ENCODE measurements around the gene PCSK4.

PCSK4 gene

GRCh38 chr19:1525343-1525742, 35.2 kb upstream of the PCSK4 start:
- Histone ChIP-seq H3K27ac (ENCODE audit: low read depth, low read length) (no peak overlapping the region), H3K9ac (ENCODE audit: low read length) (no peak overlapping the region), H3K4me3 (ENCODE audit: insufficient read depth, low read length, poor library complexity, severe bottlenecking) (no peak overlapping the region), H2AFZ (ENCODE audit: low read depth, low read length, severe bottlenecking) (no peak overlapping the region), H3K9me2 (replicated peaks; ENCODE audit: insufficient read depth, low read length) (no peaks in the 10 kb centered on the region), H4K20me1 (ENCODE audit: low read depth, low read length) (no peaks in the 10 kb centered on the region), H3K79me2 (ENCODE audit: insufficient read depth, low read length) (no peaks in the 10 kb centered on the region), H3K9me3 (ENCODE audit: insufficient read depth, low read length) (no peaks in the 10 kb centered on the region), H3F3A (ENCODE audit: insufficient read depth) (no peaks in the 10 kb centered on the region), H3K36me3 (ENCODE audit: low read length) (no peaks in the 10 kb centered on the region), H3K27me3 (ENCODE audit: low read length) (no peaks in the 10 kb centered on the region), H3K4me2 (ENCODE audit: low read depth, low read length, poor library complexity, severe bottlenecking) (no peak overlapping the region)
- no peak for TF ChIP-seq EZH2phosphoT487 (conservative IDR thresholded peaks at IDR 0.05; ENCODE audit: low read length)
- TF ChIP-seq, protein P1, sequence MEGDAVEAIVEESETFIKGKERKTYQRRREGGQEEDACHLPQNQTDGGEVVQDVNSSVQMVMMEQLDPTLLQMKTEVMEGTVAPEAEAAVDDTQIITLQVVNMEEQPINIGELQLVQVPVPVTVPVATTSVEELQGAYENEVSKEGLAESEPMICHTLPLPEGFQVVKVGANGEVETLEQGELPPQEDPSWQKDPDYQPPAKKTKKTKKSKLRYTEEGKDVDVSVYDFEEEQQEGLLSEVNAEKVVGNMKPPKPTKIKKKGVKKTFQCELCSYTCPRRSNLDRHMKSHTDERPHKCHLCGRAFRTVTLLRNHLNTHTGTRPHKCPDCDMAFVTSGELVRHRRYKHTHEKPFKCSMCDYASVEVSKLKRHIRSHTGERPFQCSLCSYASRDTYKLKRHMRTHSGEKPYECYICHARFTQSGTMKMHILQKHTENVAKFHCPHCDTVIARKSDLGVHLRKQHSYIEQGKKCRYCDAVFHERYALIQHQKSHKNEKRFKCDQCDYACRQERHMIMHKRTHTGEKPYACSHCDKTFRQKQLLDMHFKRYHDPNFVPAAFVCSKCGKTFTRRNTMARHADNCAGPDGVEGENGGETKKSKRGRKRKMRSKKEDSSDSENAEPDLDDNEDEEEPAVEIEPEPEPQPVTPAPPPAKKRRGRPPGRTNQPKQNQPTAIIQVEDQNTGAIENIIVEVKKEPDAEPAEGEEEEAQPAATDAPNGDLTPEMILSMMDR (IDR thresholded peaks at IDR 0.05; ENCODE audit: insufficient read depth, low read length, poor library complexity, severe bottlenecking) = no peak

DNA sequence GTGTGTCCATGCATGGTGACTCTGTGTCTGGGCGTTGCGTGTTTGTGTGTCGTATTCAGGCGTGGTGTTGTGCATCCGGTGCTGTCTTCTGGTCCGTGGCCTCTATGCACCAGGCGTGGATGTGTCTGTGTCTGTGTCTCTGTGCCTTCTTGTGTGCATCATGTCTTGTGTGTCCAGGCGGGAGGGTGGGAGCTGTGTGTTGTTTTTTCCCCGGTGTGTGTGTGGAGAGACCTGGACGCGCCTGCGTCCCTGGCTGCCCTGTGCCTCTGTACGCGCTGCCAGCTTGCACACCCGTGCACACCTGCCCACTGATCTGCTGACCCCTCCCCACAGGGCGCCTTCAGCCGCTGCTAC, 34.8 kb upstream of the PCSK4 start:
- Histone ChIP-seq H3K27me3 (ENCODE audit: low read length) (no peaks in the 10 kb centered on the region), H3K9ac (ENCODE audit: low read length) (no peak overlapping the region), H3K36me3 (ENCODE audit: low read length) (no peaks in the 10 kb centered on the region), H3F3A (ENCODE audit: insufficient read depth) (no peaks in the 10 kb centered on the region), H3K4me3 (ENCODE audit: insufficient read depth, low read length, poor library complexity, severe bottlenecking) (no peak overlapping the region), H2AFZ (ENCODE audit: low read depth, low read length, severe bottlenecking) (no peak overlapping the region), H3K4me2 (ENCODE audit: low read depth, low read length, poor library complexity, severe bottlenecking) (no peak overlapping the region), H3K9me2 (replicated peaks; ENCODE audit: insufficient read depth, low read length) (no peaks in the 10 kb centered on the region), H3K9me3 (ENCODE audit: insufficient read depth, low read length) (no peaks in the 10 kb centered on the region), H3K27ac (ENCODE audit: low read depth, low read length) (no peak overlapping the region), H4K20me1 (ENCODE audit: low read depth, low read length) (no peaks in the 10 kb centered on the region), H3K79me2 (ENCODE audit: insufficient read depth, low read length) (no peaks in the 10 kb centered on the region)
- no peak for TF ChIP-seq EZH2phosphoT487 (conservative IDR thresholded peaks at IDR 0.05; ENCODE audit: low read length)
- TF ChIP-seq, protein P1 (IDR thresholded peaks at IDR 0.05; ENCODE audit: insufficient read depth, low read length, poor library complexity, severe bottlenecking) = no peak

DNA sequence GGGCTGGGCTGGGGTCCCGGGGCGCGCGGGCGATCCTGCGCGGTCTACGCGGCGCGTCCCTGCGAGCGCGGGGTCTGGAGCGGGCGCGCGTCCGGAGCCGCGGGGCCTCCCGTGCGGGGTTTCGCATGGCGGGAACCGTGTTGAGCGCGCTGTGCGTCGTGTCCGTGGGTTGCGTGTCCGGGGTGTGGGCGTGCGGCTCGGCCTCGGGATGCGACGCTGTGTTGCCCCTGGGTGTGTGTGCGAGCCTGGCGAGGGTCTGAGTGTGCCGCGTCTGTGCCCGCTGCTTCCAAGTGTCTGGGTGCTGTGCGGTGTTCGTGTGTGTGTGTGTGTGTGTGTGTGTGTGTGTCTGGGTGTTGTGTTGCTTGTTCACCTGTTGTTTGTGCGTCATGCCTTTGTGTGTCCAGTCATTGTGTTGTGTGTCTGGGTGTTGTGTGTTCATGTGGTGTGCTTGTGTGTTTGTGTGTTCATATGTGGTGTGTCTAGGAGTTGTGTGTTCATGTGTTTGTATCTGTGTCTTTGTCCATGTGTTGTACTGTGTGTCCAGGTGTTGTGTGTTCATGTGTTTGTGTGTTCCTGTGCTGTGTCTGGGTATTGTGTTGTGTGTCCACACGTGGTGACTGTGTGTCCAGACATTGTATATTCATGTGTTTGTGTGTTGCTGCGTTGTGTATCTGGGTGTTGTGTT, 34.3 kb upstream of the PCSK4 start:
- TF ChIP-seq EZH2phosphoT487 (conservative IDR thresholded peaks at IDR 0.05; ENCODE audit: low read length) = no peak
- TF ChIP-seq, protein P1 (IDR thresholded peaks at IDR 0.05; ENCODE audit: insufficient read depth, low read length, poor library complexity, severe bottlenecking) = no peak
- Histone ChIP-seq H3K9me3 (ENCODE audit: insufficient read depth, low read length) (no peaks in the 10 kb centered on the region), H3K79me2 (ENCODE audit: insufficient read depth, low read length) (no peaks in the 10 kb centered on the region), H3K27me3 (ENCODE audit: low read length) (no peaks in the 10 kb centered on the region), H3K9ac (ENCODE audit: low read length) (no peak overlapping the region), H2AFZ (ENCODE audit: low read depth, low read length, severe bottlenecking) (no peak overlapping the region), H4K20me1 (ENCODE audit: low read depth, low read length) (no peaks in the 10 kb centered on the region), H3K9me2 (replicated peaks; ENCODE audit: insufficient read depth, low read length) (no peaks in the 10 kb centered on the region), H3F3A (ENCODE audit: insufficient read depth) (no peaks in the 10 kb centered on the region), H3K4me2 (ENCODE audit: low read depth, low read length, poor library complexity, severe bottlenecking) (no peak overlapping the region), H3K4me3 (ENCODE audit: insufficient read depth, low read length, poor library complexity, severe bottlenecking) (no peak overlapping the region), H3K27ac (ENCODE audit: low read depth, low read length) (no peak overlapping the region), H3K36me3 (ENCODE audit: low read length) (no peaks in the 10 kb centered on the region)

Data from SU-DHL-6 (cell line).